ENCODE results near the gene PRELID3B. TPM values are rescaled to one million over a fixed set of nuclear protein-coding genes. Genes with fewer than 3 reads are reported as not detected.

Gene PRELID3B
- total RNA-seq, 1 donor, result 68.4 TPM

DNA sequence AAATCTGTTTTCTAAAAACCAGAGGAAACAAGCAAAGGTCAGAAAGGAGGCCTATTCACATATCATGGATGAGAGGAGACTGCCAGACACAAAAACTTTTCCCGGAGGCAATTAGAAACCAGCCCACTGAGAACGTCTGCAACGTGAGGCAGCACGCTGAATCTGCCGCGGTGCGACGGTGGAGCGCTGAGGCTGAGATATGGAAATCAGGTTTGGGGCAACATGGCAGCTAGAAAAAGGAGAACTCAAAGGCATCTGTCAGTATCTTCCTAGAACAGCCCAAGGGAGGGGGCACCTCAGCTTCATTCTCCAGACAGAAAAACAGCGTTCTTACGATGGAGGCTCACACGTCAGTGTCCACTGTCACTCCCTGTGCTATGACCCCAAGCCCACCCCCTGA, 5.2 kb downstream of the PRELID3B start:
- TF ChIP-seq, protein P1, sequence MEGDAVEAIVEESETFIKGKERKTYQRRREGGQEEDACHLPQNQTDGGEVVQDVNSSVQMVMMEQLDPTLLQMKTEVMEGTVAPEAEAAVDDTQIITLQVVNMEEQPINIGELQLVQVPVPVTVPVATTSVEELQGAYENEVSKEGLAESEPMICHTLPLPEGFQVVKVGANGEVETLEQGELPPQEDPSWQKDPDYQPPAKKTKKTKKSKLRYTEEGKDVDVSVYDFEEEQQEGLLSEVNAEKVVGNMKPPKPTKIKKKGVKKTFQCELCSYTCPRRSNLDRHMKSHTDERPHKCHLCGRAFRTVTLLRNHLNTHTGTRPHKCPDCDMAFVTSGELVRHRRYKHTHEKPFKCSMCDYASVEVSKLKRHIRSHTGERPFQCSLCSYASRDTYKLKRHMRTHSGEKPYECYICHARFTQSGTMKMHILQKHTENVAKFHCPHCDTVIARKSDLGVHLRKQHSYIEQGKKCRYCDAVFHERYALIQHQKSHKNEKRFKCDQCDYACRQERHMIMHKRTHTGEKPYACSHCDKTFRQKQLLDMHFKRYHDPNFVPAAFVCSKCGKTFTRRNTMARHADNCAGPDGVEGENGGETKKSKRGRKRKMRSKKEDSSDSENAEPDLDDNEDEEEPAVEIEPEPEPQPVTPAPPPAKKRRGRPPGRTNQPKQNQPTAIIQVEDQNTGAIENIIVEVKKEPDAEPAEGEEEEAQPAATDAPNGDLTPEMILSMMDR (IDR thresholded peaks at IDR 0.05; ENCODE audit: extremely low read depth, low read depth, low read length), result no peak
- H3K9me3 ChIP-seq (ENCODE audit: low read depth, low read length), result no peaks in the 10 kb centered on the region
- no peak for DNase-seq (ENCODE audit: insufficient read length, low spot score, missing footprints)
- no peak overlapping the region for H3K27ac ChIP-seq (ENCODE audit: low read depth, low read length)
- H3K4me3 ChIP-seq (ENCODE audit: insufficient read depth, low read length), result no peak overlapping the region
- H3K27me3 ChIP-seq (ENCODE audit: insufficient read depth, low read length), result no peaks in the 10 kb centered on the region
- no peak overlapping the region for H2AFZ ChIP-seq (ENCODE audit: low read length)
- H3K4me1 ChIP-seq (ENCODE audit: insufficient read depth, low read length), result peaks cover 17% of the 10 kb centered on the region
- peaks cover 53% of the 10 kb centered on the region for H3K36me3 ChIP-seq (ENCODE audit: insufficient read depth, low read length)
- no peak overlapping the region for H3K4me2 ChIP-seq (ENCODE audit: insufficient read depth, low read length)
- H3K79me2 ChIP-seq (ENCODE audit: insufficient read depth, low read length), result peaks cover 68% of the 10 kb centered on the region
- H4K20me1 ChIP-seq (ENCODE audit: insufficient read depth, low read length), result peaks cover 14% of the 10 kb centered on the region

DNA sequence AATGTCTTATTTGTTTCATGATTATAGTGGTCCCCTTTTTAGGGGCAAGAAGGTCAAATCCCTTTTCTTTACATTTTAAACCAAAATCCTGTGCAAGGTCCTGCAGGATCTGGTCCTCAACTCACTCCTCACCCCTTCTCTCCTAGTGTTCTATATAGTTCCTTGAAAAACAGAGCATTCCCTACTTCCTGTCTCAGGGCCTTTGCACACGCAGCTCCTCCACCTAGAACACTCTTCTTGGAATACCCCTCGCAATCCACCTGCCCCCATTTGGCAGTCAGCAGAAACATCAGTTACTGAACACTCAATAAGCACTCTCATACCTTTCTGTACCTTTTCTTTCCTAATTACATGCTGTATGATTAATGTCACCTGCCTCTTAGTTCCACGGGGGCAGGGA, 7.2 kb downstream of the PRELID3B start:
- H3K4me3 ChIP-seq (ENCODE audit: insufficient read depth, low read length), result no peak overlapping the region
- H3K36me3 ChIP-seq (ENCODE audit: insufficient read depth, low read length), result peaks cover 52% of the 10 kb centered on the region
- H3K4me1 ChIP-seq (ENCODE audit: insufficient read depth, low read length), result peaks cover 20% of the 10 kb centered on the region
- H4K20me1 ChIP-seq (ENCODE audit: insufficient read depth, low read length), result peaks cover 16% of the 10 kb centered on the region
- H3K27ac ChIP-seq (ENCODE audit: low read depth, low read length), result no peak overlapping the region
- TF ChIP-seq, protein P1 (IDR thresholded peaks at IDR 0.05; ENCODE audit: extremely low read depth, low read depth, low read length), result no peak
- no peak for DNase-seq (ENCODE audit: insufficient read length, low spot score, missing footprints)
- no peak overlapping the region for H3K4me2 ChIP-seq (ENCODE audit: insufficient read depth, low read length)
- no peaks in the 10 kb centered on the region for H3K27me3 ChIP-seq (ENCODE audit: insufficient read depth, low read length)
- H2AFZ ChIP-seq (ENCODE audit: low read length), result no peak overlapping the region
- peaks cover 64% of the 10 kb centered on the region for H3K79me2 ChIP-seq (ENCODE audit: insufficient read depth, low read length)
- no peaks in the 10 kb centered on the region for H3K9me3 ChIP-seq (ENCODE audit: low read depth, low read length)

DNA sequence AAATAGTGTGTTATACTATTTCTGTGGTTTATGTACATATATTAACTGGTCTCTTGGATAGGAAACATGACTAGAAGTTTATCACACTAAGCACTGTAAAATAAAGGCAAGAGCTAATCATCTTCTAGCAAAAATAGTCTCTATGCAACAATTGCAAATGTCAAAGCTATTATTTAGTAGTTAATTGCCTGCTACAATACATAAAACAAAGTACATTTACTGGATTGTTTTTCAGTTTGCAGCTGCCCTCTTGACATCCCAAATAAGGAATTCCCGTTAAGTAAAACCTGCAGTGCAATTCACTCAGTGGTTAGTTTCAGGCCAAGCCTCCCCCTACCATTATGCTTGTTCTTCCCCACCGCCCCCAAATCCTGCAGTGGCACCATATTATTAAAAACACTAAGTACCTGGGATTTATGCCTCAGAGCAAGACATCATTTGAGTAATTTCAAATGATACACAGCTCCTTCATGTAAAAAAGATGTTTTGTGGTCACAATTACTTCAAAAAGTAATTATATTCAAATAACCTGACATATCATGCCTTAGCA, 8.9 kb downstream of the PRELID3B start:
- no peaks in the 10 kb centered on the region for H3K9me3 ChIP-seq (ENCODE audit: low read depth, low read length)
- peaks cover 32% of the 10 kb centered on the region for H3K4me1 ChIP-seq (ENCODE audit: insufficient read depth, low read length)
- peaks cover 52% of the 10 kb centered on the region for H3K36me3 ChIP-seq (ENCODE audit: insufficient read depth, low read length)
- H2AFZ ChIP-seq (ENCODE audit: low read length), result no peak overlapping the region
- H3K27ac ChIP-seq (ENCODE audit: low read depth, low read length), result no peak overlapping the region
- peaks cover 12% of the 10 kb centered on the region for H4K20me1 ChIP-seq (ENCODE audit: insufficient read depth, low read length)
- peaks cover 65% of the 10 kb centered on the region for H3K79me2 ChIP-seq (ENCODE audit: insufficient read depth, low read length)
- no peak overlapping the region for H3K4me2 ChIP-seq (ENCODE audit: insufficient read depth, low read length)
- H3K27me3 ChIP-seq (ENCODE audit: insufficient read depth, low read length), result no peaks in the 10 kb centered on the region
- TF ChIP-seq, protein P1 (IDR thresholded peaks at IDR 0.05; ENCODE audit: extremely low read depth, low read depth, low read length), result no peak
- no peak for DNase-seq (ENCODE audit: insufficient read length, low spot score, missing footprints)
- no peak overlapping the region for H3K4me3 ChIP-seq (ENCODE audit: insufficient read depth, low read length)

DNA sequence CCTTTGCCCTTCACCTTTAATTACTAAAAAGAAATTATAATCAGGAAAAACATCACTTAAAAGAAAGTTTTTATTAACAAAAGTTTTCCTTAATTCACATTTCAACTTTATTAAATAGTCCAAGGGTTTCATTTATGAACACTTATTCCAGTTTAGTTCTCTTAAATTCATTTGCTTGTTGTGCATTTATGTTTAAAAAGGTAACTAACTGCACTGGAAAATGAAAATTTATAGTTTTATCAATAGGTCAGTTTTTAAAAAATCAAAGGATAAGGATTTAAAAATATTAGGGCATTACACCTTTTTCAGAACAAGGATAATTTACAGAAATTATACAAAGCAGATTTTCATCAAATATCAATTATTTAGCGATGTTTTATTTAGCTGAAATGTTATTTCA, 9.5 kb downstream of the PRELID3B start:
- Histone ChIP-seq H2AFZ (ENCODE audit: low read length) (no peak overlapping the region), H3K4me1 (ENCODE audit: insufficient read depth, low read length) (peaks cover 38% of the 10 kb centered on the region), H3K36me3 (ENCODE audit: insufficient read depth, low read length) (peaks cover 53% of the 10 kb centered on the region), H3K27ac (ENCODE audit: low read depth, low read length) (peak overlapping the region; percentile 73), H3K4me2 (ENCODE audit: insufficient read depth, low read length) (peak overlapping the region; percentile 90), H3K4me3 (ENCODE audit: insufficient read depth, low read length) (peak overlapping the region; percentile 88), H3K79me2 (ENCODE audit: insufficient read depth, low read length) (peaks cover 64% of the 10 kb centered on the region), H3K9me3 (ENCODE audit: low read depth, low read length) (no peaks in the 10 kb centered on the region), H3K27me3 (ENCODE audit: insufficient read depth, low read length) (no peaks in the 10 kb centered on the region), H4K20me1 (ENCODE audit: insufficient read depth, low read length) (peaks cover 17% of the 10 kb centered on the region)
- TF ChIP-seq, protein P1 (IDR thresholded peaks at IDR 0.05; ENCODE audit: extremely low read depth, low read depth, low read length), result no peak
- no peak for DNase-seq (ENCODE audit: insufficient read length, low spot score, missing footprints)
